Loucy (cell line): ENCODE data around the gene AGAP1.

Experiments used
- H2AFZ ChIP-seq: fragments of 200-600 bp; sonication (generic); 2 replicates; pipeline ENCODE4 v1.6.0; 2016; ENCODE audit warnings: antibody characterized with exemption, mild to moderate bottlenecking, low read length, moderate library complexity
- H3F3A ChIP-seq: fragments of 200-600 bp; 2 replicates; pipeline ENCODE4 v1.6.0; 2016; ENCODE audit warnings: antibody characterized with exemption, low read depth, mild to moderate bottlenecking
- H3K27me3 ChIP-seq: fragments of 200-600 bp; sonication (generic); 2 replicates; pipeline ENCODE4 v1.6.1; 2014; ENCODE audit warnings: low read length, mild to moderate bottlenecking; ENCODE audit not compliant: insufficient read depth, poor library complexity, severe bottlenecking
- H3K36me3 ChIP-seq: fragments of 200-600 bp; sonication (generic); 2 replicates; pipeline ENCODE4 v1.6.1; 2016; ENCODE audit warnings: low read length; ENCODE audit not compliant: insufficient read depth
- H3K4me1 ChIP-seq: fragments of 200-600 bp; sonication (generic); 2 replicates; pipeline ENCODE4 v1.5.1; 2014; ENCODE audit warnings: low read length, mild to moderate bottlenecking; ENCODE audit not compliant: insufficient read depth, poor library complexity, severe bottlenecking
- H3K4me2 ChIP-seq: fragments of 200-600 bp; sonication (generic); 2 replicates; pipeline ENCODE4 v1.6.0; 2014; ENCODE audit warnings: antibody characterized with exemption, low read length, low read depth, mild to moderate bottlenecking; ENCODE audit not compliant: poor library complexity, severe bottlenecking
- H3K4me3 ChIP-seq: fragments of 200-600 bp; sonication (generic); 2 replicates; pipeline ENCODE4 v1.5.1; 2014; ENCODE audit warnings: low read length, mild to moderate bottlenecking, mixed read lengths; ENCODE audit not compliant: poor library complexity, severe bottlenecking
- H3K79me2 ChIP-seq: fragments of 200-600 bp; sonication (generic); 2 replicates; pipeline ENCODE4 v1.6.1; 2014; ENCODE audit warnings: low read length; ENCODE audit not compliant: insufficient read depth
- H3K9ac ChIP-seq: fragments of 200-600 bp; sonication (generic); 2 replicates; pipeline ENCODE4 v1.6.0; 2014; ENCODE audit warnings: mild to moderate bottlenecking, low read depth, low read length, moderate library complexity; ENCODE audit not compliant: poor library complexity, severe bottlenecking
- H3K9me2 ChIP-seq: fragments of 200-600 bp; sonication (generic); replicated peaks from 2 replicates; pipeline ENCODE4 v1.6.1; 2016; ENCODE audit warnings: low read depth, low read length, mixed read lengths
- H3K9me3 ChIP-seq: fragments of 200-600 bp; sonication (generic); 2 replicates; pipeline ENCODE4 v1.6.1; 2014; ENCODE audit warnings: mild to moderate bottlenecking, antibody characterized with exemption, low read length, low read depth; ENCODE audit not compliant: insufficient read depth
- H4K20me1 ChIP-seq: fragments of 200-600 bp; sonication (generic); 2 replicates; pipeline ENCODE4 v1.6.0; 2014; ENCODE audit warnings: antibody characterized with exemption, low read length, mild to moderate bottlenecking; ENCODE audit not compliant: insufficient read depth, poor library complexity, severe bottlenecking
- EZH2phosphoT487 ChIP-seq: fragments of 200-600 bp; IDR thresholded peaks from 2 replicates; pipeline ENCODE4 v1.6.1; 2018; ENCODE audit warnings: antibody characterized with exemption, mild to moderate bottlenecking, moderate library complexity, borderline replicate concordance
- TF ChIP-seq, protein P1 (sequence below): fragments of 200-600 bp; sonication (generic); conservative IDR thresholded peaks from 2 replicates; pipeline ENCODE4 v1.5.1; 2014; ENCODE audit warnings: mild to moderate bottlenecking, antibody characterized with exemption, low read length

The AGAP1 gene

DNA sequence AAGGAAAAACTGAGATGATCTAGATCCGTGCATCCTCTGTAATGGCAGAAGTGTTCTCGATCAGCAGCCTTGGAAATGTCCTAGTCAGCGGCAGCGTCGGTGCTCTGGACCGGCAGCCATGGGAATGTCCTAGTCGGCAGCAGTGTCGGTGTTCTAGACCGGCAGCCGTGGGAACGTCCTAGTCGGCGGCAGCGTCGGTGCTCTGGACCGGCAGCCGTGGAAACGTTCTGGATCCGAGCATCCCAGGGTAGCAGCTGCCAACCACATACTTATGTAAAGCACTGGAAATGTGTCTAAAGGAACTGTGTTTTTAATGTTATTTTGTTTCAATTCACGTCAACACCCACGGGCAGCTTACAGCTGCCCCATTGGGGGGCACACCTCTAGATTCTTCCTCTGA, 615.6 kb downstream of the AGAP1 start:
- no peaks in the 10 kb centered on the region for H3K9me3 ChIP-seq
- TF ChIP-seq, protein P1, sequence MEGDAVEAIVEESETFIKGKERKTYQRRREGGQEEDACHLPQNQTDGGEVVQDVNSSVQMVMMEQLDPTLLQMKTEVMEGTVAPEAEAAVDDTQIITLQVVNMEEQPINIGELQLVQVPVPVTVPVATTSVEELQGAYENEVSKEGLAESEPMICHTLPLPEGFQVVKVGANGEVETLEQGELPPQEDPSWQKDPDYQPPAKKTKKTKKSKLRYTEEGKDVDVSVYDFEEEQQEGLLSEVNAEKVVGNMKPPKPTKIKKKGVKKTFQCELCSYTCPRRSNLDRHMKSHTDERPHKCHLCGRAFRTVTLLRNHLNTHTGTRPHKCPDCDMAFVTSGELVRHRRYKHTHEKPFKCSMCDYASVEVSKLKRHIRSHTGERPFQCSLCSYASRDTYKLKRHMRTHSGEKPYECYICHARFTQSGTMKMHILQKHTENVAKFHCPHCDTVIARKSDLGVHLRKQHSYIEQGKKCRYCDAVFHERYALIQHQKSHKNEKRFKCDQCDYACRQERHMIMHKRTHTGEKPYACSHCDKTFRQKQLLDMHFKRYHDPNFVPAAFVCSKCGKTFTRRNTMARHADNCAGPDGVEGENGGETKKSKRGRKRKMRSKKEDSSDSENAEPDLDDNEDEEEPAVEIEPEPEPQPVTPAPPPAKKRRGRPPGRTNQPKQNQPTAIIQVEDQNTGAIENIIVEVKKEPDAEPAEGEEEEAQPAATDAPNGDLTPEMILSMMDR = no peak
- TF ChIP-seq EZH2phosphoT487 = no peak
- no peak overlapping the region for H3K4me2 ChIP-seq

DNA sequence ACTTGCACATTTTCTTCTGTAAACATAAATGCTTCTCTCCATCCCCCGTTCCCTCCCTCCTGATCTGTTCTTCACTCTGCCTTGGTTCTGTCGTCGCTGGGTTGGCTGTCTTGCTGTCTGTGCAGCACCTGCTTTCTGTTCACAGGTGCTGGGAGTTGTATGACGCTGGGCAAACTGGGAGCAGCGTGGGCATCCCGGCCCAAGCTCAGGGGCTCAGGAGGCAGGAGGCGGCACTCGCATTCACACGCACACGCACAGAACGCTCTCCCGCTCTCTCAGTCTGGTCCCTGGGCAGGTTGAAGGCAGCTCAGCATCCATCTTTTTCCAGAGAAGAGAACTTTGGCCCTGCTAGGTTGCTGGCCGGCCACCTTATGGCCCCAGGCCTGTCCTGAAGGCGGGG, 618.6 kb downstream of the AGAP1 start:
- no peaks in the 10 kb centered on the region for H3K79me2 ChIP-seq
- no peaks in the 10 kb centered on the region for H3F3A ChIP-seq
- no peaks in the 10 kb centered on the region for H3K9me2 ChIP-seq
- no peaks in the 10 kb centered on the region for H3K36me3 ChIP-seq
- no peak overlapping the region for H3K9ac ChIP-seq
- H2AFZ ChIP-seq = no peak overlapping the region
- no peak overlapping the region for H3K4me3 ChIP-seq
- no peak for TF ChIP-seq EZH2phosphoT487
- TF ChIP-seq, protein P1 = no peak
- H3K9me3 ChIP-seq = no peaks in the 10 kb centered on the region
- no peak overlapping the region for H3K4me2 ChIP-seq
- H3K27me3 ChIP-seq = no peaks in the 10 kb centered on the region
- no peaks in the 10 kb centered on the region for H4K20me1 ChIP-seq
- no peaks in the 10 kb centered on the region for H3K4me1 ChIP-seq

More for the DNA sequence above, 615.6 kb downstream of the AGAP1 start:
- Histone ChIP-seq H4K20me1 (no peaks in the 10 kb centered on the region), H3K9ac (no peak overlapping the region), H3K4me3 (no peak overlapping the region), H3K79me2 (no peaks in the 10 kb centered on the region), H3K27me3 (no peaks in the 10 kb centered on the region), H3K36me3 (no peaks in the 10 kb centered on the region), H3K9me2 (no peaks in the 10 kb centered on the region), H3K4me1 (no peaks in the 10 kb centered on the region), H2AFZ (no peak overlapping the region), H3F3A (no peaks in the 10 kb centered on the region)

DNA sequence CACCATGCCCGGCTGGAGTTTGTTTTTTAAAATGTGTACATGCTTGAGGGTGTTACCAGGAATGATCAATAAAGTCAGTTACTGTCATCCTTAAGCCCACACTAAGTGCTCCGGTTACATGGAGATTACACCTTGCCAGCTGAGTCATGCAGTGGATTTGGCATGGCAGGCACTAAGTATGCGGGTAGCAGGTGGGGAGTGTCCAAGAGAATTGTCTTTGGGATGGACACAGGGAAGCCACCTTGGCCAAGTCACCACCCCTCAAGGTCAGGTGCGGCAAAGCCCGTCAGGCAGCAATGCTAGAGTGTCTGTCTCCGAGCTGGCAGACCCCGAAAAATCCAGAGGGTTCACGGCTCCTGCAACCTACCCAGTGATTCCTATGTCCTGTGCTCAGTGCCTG, 619.6 kb downstream of the AGAP1 start:
- TF ChIP-seq, protein P1 = no peak
- TF ChIP-seq EZH2phosphoT487 = no peak
- no peaks in the 10 kb centered on the region for H3K9me2 ChIP-seq
- H3K79me2 ChIP-seq = no peaks in the 10 kb centered on the region
- H3K4me2 ChIP-seq = no peak overlapping the region
- H3K36me3 ChIP-seq = no peaks in the 10 kb centered on the region
- H3K4me1 ChIP-seq = no peaks in the 10 kb centered on the region
- no peaks in the 10 kb centered on the region for H3K27me3 ChIP-seq
- no peak overlapping the region for H3K9ac ChIP-seq
- no peak overlapping the region for H2AFZ ChIP-seq
- H4K20me1 ChIP-seq = no peaks in the 10 kb centered on the region
- H3K9me3 ChIP-seq = no peaks in the 10 kb centered on the region
- H3F3A ChIP-seq = no peaks in the 10 kb centered on the region
- no peak overlapping the region for H3K4me3 ChIP-seq
